ENCODE measurements around the gene SMIM27.
"Not testable (repeated sequence)": the region's sequence is repeated elsewhere in the genome, so short reads cannot be mapped to it uniquely, and the experiment has no call there.

Gene SMIM27

DNA sequence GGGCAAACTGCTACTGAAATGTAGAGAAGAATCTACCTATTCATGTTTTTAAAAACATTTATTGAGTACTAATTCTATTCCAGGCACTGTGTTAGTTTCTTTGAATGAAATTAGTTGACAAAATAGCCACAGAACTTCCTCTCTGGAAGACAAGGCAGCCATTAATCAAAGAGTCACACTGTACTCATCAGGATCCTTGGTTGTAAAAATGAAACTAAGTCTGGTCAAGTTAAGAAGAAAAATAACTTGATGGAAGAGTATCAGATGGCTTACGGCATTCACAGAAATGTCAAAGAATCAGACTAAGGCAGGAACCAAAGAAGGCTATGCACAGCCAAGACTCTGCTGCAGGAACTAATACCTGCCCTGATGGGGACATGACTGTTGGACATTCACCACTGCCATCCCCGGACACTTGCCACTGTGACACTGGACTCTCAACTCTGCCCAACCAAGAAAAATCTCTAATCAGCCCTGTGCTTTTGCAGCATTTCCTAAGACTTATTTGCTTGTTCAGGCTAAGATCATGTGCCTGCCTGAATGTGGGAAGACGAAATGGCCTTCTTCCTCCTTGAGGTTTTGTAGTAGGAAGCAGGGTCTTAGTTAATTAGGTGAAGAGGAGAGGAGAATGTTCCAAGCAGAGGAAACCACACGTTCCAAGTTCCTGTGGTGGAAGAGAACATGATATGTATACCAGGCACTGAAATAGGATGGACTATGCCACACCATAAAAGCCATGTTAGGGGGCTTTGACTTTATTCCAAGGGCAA lies 44.2 kb downstream of the SMIM27 start:
- Histone ChIP-seq H3K23ac (ENCODE audit: low read length) (no peak overlapping the region), H3K4me3 (ENCODE audit: low read depth, low read length) (no peak overlapping the region), H2AFZ (ENCODE audit: insufficient read depth, low read length, poor library complexity) (no peak overlapping the region), H3K14ac (ENCODE audit: low read length) (no peak overlapping the region), H3K9ac (ENCODE audit: low read length) (no peak overlapping the region), H2BK12ac (ENCODE audit: low read length) (no peak overlapping the region), H3K79me1 (ENCODE audit: low read length) (no peaks in the 10 kb centered on the region), H3K27me3 (ENCODE audit: insufficient read depth, low read length) (no peaks in the 10 kb centered on the region), H3K9me3 (ENCODE audit: insufficient read depth, low read depth, low read length) (no peaks in the 10 kb centered on the region), H3K4me2 (ENCODE audit: low read length) (no peak overlapping the region), H4K12ac (ENCODE audit: low read depth, low read length) (no peak overlapping the region), H2BK5ac (ENCODE audit: low read depth, low read length, poor library complexity) (no peak overlapping the region), H3K36me3 (ENCODE audit: control insufficient read depth in 1 of 2, insufficient read depth in 2 of 2, low read length in 2 of 2) (no peaks in the 10 kb centered on the region), H3K18ac (ENCODE audit: low read length) (no peak overlapping the region), H2AK5ac (ENCODE audit: low read length) (no peak overlapping the region), H3K4ac (ENCODE audit: low read depth, low read length) (no peak overlapping the region), H2BK120ac (ENCODE audit: insufficient read depth, low read length, poor library complexity) (no peak overlapping the region), H3K79me2 (ENCODE audit: control insufficient read depth, insufficient read depth, low read length, poor library complexity) (no peaks in the 10 kb centered on the region), H3K27ac (ENCODE audit: low read depth, low read length) (no peak overlapping the region), H4K8ac (ENCODE audit: low read depth, low read length) (no peak overlapping the region), H4K91ac (ENCODE audit: low read depth, low read length) (no peak overlapping the region), H3K4me1 (ENCODE audit: control insufficient read depth in 1 of 2, insufficient read depth in 2 of 2, low read length in 2 of 2) (no peaks in the 10 kb centered on the region)
- no peak for DNase-seq
- no CpG with 5 or more reads among the region's 4 CpGs for WGBS (ENCODE audit: extremely low coverage, insufficient coverage, insufficient read length)

DNA sequence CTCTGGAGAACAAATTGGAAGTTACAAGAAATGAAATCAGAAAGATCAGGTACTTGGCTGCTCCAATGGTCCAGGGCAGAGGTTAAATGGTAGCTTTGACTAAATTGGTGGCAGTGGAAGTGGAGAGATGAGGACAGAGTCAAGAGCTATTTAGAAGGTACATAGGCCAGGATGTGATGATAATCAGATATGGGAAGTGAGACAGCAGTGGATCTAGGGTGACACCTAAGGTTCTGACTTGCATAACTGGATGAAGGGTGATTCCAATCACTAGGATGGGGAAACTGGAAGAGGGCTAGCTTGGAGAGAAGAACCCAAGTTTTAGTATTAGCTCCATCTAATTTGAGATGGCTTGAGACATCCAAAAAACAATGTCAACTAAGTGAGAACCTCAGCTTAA lies 44.8 kb downstream of the SMIM27 start:
- Histone ChIP-seq H3K23ac (ENCODE audit: low read length) (no peak overlapping the region), H3K27me3 (ENCODE audit: insufficient read depth, low read length) (no peaks in the 10 kb centered on the region)

DNA sequence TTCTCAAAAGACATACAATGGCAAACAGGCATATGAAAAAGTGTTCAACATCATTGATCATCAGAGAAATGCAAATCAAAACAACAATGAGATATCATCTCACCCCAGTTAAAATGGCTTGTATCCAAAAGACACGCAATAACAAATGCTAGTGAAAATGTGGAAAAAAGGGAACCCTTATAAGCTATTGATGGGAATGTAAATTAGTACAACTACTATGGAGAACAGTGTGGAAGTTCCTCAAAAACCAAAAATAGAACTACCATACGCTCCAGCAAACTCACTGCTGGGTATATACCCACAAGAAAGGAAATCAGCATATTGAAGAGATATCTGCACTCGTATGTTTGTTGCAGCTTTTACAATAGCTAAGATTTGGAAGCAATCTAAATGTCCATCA lies 46.9 kb downstream of the SMIM27 start:
- H3K4me1 ChIP-seq (ENCODE audit: control insufficient read depth in 1 of 2, insufficient read depth in 2 of 2, low read length in 2 of 2); H3K4ac ChIP-seq (ENCODE audit: low read depth, low read length); H3K36me3 ChIP-seq (ENCODE audit: control insufficient read depth in 1 of 2, insufficient read depth in 2 of 2, low read length in 2 of 2); H4K8ac ChIP-seq (ENCODE audit: low read depth, low read length); H2BK12ac ChIP-seq (ENCODE audit: low read length); H2AFZ ChIP-seq (ENCODE audit: insufficient read depth, low read length, poor library complexity); H3K9me3 ChIP-seq (ENCODE audit: insufficient read depth, low read depth, low read length); H3K79me2 ChIP-seq (ENCODE audit: control insufficient read depth, insufficient read depth, low read length, poor library complexity); H2AK5ac ChIP-seq (ENCODE audit: low read length); H3K4me3 ChIP-seq (ENCODE audit: low read depth, low read length); H3K27me3 ChIP-seq (ENCODE audit: insufficient read depth, low read length); H3K4me2 ChIP-seq (ENCODE audit: low read length); H3K14ac ChIP-seq (ENCODE audit: low read length); H2BK120ac ChIP-seq (ENCODE audit: insufficient read depth, low read length, poor library complexity); H2BK5ac ChIP-seq (ENCODE audit: low read depth, low read length, poor library complexity); H3K79me1 ChIP-seq (ENCODE audit: low read length); DNase-seq; H4K12ac ChIP-seq (ENCODE audit: low read depth, low read length); H3K18ac ChIP-seq (ENCODE audit: low read length); H3K23ac ChIP-seq (ENCODE audit: low read length); H4K91ac ChIP-seq (ENCODE audit: low read depth, low read length); H3K9ac ChIP-seq (ENCODE audit: low read length); H3K27ac ChIP-seq (ENCODE audit: low read depth, low read length): not testable (repeated sequence)
- WGBS (ENCODE audit: extremely low coverage, insufficient coverage, insufficient read length): no CpG with 5 or more reads among the region's 3 CpGs

More for the DNA sequence above, 44.8 kb downstream of the SMIM27 start:
- no peak overlapping the region for H4K12ac ChIP-seq (ENCODE audit: low read depth, low read length)
- no peak overlapping the region for H2AFZ ChIP-seq (ENCODE audit: insufficient read depth, low read length, poor library complexity)
- H3K79me2 ChIP-seq (ENCODE audit: control insufficient read depth, insufficient read depth, low read length, poor library complexity): no peaks in the 10 kb centered on the region
- no peaks in the 10 kb centered on the region for H3K9me3 ChIP-seq (ENCODE audit: insufficient read depth, low read depth, low read length)
- no peak for DNase-seq
- no peak overlapping the region for H4K8ac ChIP-seq (ENCODE audit: low read depth, low read length)
- H3K4me3 ChIP-seq (ENCODE audit: low read depth, low read length): no peak overlapping the region
- no peak overlapping the region for H4K91ac ChIP-seq (ENCODE audit: low read depth, low read length)
- H3K4ac ChIP-seq (ENCODE audit: low read depth, low read length): no peak overlapping the region
- no peaks in the 10 kb centered on the region for H3K36me3 ChIP-seq (ENCODE audit: control insufficient read depth in 1 of 2, insufficient read depth in 2 of 2, low read length in 2 of 2)
- H3K14ac ChIP-seq (ENCODE audit: low read length): no peak overlapping the region
- no peak overlapping the region for H2BK12ac ChIP-seq (ENCODE audit: low read length)
- no peak overlapping the region for H3K4me2 ChIP-seq (ENCODE audit: low read length)
- H3K27ac ChIP-seq (ENCODE audit: low read depth, low read length): no peak overlapping the region
- no peaks in the 10 kb centered on the region for H3K79me1 ChIP-seq (ENCODE audit: low read length)
- H2AK5ac ChIP-seq (ENCODE audit: low read length): no peak overlapping the region
- H3K18ac ChIP-seq (ENCODE audit: low read length): no peak overlapping the region
- H2BK5ac ChIP-seq (ENCODE audit: low read depth, low read length, poor library complexity): no peak overlapping the region
- no peak overlapping the region for H2BK120ac ChIP-seq (ENCODE audit: insufficient read depth, low read length, poor library complexity)
- H3K4me1 ChIP-seq (ENCODE audit: control insufficient read depth in 1 of 2, insufficient read depth in 2 of 2, low read length in 2 of 2): no peaks in the 10 kb centered on the region
- H3K9ac ChIP-seq (ENCODE audit: low read length): no peak overlapping the region

All from trophoblast cell (in vitro differentiated cells and primary cell).